LNCaP clone FGC (cell line): Measurements from ENCODE around the gene CSNK1G3.

Source experiments
- DNase-seq: peaks from one replicate; pipeline ENCODE4 v3.0.0-alpha.2; 2011; ENCODE audit warnings: low read depth
- H3K4me3 ChIP-seq: 2 replicates; pipeline ENCODE4 v1.5.1; 2011; ENCODE audit warnings: mild to moderate bottlenecking, low read depth, low read length, control low read depth
- TF ChIP-seq, protein P1 (sequence below): IDR thresholded peaks from 2 replicates; pipeline ENCODE4 v1.5.1; 2012; ENCODE audit warnings: mild to moderate bottlenecking; ENCODE audit not compliant: control insufficient read depth, insufficient read depth; ENCODE audit errors: extremely low read depth

CSNK1G3 gene

DNA sequence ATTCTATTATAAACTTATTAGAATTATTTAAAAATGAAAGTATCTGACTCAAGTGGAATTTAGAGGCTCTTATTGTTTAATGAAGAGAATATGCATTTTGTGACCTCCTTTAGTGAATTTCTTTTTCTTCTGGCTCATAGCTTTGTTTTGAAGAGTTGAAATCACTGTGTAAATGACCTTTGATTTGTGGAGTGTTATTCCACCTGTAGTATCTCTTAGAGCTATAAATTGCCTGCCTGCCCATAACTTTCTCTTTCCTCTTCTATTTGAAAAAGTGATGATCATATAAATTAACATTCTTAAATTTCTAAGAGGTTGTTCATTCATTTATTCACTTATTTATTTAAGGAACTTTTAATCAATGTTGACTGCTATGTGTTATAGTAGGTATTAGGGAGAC, 16.1 kb downstream of the CSNK1G3 start:
- DNase-seq = no peak
- TF ChIP-seq, protein P1, sequence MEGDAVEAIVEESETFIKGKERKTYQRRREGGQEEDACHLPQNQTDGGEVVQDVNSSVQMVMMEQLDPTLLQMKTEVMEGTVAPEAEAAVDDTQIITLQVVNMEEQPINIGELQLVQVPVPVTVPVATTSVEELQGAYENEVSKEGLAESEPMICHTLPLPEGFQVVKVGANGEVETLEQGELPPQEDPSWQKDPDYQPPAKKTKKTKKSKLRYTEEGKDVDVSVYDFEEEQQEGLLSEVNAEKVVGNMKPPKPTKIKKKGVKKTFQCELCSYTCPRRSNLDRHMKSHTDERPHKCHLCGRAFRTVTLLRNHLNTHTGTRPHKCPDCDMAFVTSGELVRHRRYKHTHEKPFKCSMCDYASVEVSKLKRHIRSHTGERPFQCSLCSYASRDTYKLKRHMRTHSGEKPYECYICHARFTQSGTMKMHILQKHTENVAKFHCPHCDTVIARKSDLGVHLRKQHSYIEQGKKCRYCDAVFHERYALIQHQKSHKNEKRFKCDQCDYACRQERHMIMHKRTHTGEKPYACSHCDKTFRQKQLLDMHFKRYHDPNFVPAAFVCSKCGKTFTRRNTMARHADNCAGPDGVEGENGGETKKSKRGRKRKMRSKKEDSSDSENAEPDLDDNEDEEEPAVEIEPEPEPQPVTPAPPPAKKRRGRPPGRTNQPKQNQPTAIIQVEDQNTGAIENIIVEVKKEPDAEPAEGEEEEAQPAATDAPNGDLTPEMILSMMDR = no peak
- no peak overlapping the region for H3K4me3 ChIP-seq

DNA sequence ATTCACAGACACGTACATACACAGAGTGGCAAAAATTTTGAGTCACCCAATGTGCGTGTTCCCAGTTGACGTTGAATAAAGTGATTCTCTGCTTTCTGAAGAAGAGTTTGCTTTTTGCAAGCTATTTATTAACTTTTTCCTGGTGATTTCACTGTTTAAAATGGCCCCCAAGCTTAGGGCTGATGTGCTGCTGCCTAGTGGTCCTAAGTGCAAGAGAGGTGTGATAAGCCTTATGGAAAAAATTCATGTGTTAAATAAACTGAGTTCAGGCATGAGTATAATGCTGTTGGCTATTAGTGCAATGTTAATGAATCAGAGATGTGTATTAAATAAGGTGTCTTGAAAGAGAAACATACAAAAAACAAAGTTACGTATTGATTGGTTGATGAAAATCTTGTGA, 16.9 kb downstream of the CSNK1G3 start:
- no peak for DNase-seq
- TF ChIP-seq, protein P1 = no peak
- no peak overlapping the region for H3K4me3 ChIP-seq

DNA sequence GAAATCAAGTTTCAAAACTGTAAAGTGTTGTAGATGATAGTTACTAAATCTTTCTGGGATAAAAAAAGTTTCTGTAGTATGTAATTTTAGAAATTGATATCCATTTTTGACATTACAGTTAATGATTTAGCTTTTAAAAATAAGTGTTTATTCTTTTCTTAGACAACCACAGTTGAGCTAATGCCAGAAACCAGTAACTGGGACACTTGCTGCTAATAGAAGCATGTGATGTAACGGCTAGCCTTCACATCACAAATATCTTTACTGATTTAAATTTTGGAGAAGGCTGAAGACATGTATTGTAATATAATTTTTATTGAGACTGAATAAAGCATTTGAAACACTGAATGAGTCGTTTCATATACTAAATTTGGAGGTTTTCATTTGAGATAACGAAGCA, 18.8 kb downstream of the CSNK1G3 start:
- H3K4me3 ChIP-seq = no peak overlapping the region
- no peak for DNase-seq
- TF ChIP-seq, protein P1 = no peak

DNA sequence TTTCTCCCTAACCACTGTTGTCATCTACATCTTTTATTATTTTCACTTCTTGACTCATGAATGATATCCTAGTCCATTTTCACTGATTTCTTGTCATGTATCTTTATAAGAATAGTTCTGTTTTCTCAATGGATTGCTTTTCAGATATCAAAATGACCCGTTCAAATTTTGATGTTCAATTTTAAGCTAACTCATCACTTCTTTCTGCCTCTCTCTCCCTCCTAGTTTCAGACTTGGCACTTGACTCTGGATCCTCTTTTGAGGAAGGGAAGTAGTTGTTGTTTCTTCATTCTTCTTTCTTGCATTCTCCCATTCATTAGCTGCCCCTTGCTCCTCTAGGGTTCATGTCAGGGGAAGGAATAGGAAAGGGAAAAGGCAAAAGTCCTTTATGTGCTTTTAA, 23.7 kb downstream of the CSNK1G3 start:
- no peak overlapping the region for H3K4me3 ChIP-seq
- TF ChIP-seq, protein P1 = no peak
- no peak for DNase-seq

DNA sequence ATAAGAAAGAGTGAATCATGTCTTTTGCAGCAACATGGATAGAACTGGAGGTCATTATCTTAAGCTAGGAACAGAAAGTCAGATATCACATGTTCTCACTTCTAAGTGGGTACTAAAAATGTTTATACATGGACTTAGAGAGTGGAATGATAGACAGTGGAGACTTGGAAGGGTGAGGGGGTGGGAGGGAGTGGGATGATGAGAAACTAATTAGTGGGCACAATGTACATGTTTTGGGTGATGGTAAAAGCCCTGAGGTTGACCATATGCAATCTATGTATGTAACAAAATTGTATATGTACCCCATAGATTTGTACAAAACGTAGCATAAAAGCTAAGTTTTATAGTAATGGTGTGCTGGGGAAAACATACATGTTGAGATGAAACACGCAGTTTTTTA, 25.3 kb downstream of the CSNK1G3 start:
- TF ChIP-seq, protein P1 = no peak
- H3K4me3 ChIP-seq = no peak overlapping the region
- DNase-seq = no peak

DNA sequence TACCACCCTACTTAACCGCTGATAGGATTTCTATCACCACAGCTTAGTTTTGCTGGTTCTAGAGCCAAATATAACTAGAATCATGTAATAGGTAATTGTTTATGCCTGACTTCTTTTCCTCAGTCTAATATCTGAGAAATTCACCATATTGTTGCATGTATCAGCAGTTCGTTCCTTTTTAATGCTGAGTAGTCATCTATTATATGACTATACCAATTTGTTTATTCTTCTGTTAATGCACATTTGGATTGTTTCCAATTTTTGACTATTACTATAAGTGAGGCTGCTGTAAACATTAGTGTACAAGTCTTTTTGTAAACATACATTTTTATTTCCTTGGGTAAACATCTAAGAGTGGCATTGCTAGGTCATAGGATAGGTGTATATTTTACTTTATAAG, 25.9 kb downstream of the CSNK1G3 start:
- H3K4me3 ChIP-seq = no peak overlapping the region
- TF ChIP-seq, protein P1 = no peak
- peak; percentile 67 for DNase-seq

DNA sequence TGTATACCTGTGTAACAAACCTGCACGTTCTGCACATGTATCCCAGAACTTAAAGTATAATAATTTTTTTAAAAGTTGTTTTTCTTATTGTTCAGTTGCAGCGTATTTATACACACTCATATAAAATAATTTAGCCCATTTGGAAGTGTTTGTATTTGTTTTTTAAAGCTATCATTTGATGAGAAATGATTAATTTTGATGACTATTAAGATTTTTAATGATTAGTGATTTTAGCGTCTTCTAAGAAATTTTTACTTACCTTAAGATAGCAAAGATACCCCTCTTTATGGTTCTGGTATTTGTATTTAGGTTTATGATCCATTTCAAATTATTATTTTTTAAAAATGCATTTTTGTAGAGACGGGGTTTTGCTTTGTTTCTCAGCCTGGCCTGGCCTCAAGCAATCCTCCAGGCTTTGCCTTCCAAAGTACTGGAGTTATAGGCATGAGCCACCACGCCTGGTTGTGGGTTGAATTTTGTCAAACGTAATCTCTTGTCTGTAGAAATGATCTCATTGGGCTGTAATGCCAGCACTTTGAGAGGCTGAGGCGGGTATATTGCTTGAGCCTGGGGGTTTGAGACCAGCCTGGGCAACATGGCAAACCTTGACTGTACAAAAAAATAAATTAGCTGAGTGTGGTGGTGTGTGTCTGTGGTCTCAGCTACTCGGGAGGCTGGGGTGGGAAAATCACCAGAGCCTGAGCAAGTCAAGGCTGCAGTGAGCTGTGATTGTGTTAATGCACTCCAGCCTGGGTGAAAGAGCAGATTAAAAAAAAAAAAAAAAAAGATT, 26.9 kb downstream of the CSNK1G3 start:
- H3K4me3 ChIP-seq = no peak overlapping the region
- TF ChIP-seq, protein P1 = no peak
- DNase-seq = no peak
